GM04503 (cell line): ENCODE data around the gene PCDHGB4.
"Not testable (repeated sequence)": the region's sequence is repeated elsewhere in the genome, so short reads cannot be mapped to it uniquely, and the experiment has no call there.

Source experiments
- DNase-seq: peaks from one replicate; pipeline ENCODE4 v3.0.0-alpha.2; 2012; ENCODE audit warnings: low read depth

Gene PCDHGB4

GRCh38 chr5:141387557-141388311 lies at the start of gene PCDHGB4:
Gene PCDHGB4, plus strand, starts transcription at chr5:141387698. Its CDS starts 187 bp downstream, at chr5:141387885.
- peak; percentile 21 for DNase-seq

- DNase-seq = peak; percentile 37
These were observed 48.8 kb upstream of the PCDHGB4 start, which contains the start of gene PCDHGA2 for GRCh38 chr5:141338538-141339306. Gene PCDHGA2, plus strand, starts transcription at chr5:141338760.

- DNase-seq = not testable (repeated sequence)
These were observed 46.6 kb upstream of the PCDHGB4 start for GRCh38 chr5:141340781-141341354.

- no peak for DNase-seq
These were observed 44.7 kb upstream of the PCDHGB4 start for GRCh38 chr5:141342773-141343172.

- DNase-seq = no peak
These were observed 44.1 kb upstream of the PCDHGB4 start, which contains the start of gene PCDHGA3 for GRCh38 chr5:141343242-141343952. Gene PCDHGA3, plus strand, starts transcription at chr5:141343829. Its CDS starts 205 bp downstream, at chr5:141344034.

- DNase-seq = no peak
These were observed 43.5 kb upstream of the PCDHGB4 start for GRCh38 chr5:141343953-141344463.

GRCh38 chr5:141345327-141345726 lies 42.2 kb upstream of the PCDHGB4 start:
- DNase-seq = no peak

GRCh38 chr5:141346017-141346416 lies 41.5 kb upstream of the PCDHGB4 start:
- DNase-seq = not testable (repeated sequence)

- DNase-seq = no peak
These were observed 37.4 kb upstream of the PCDHGB4 start, which contains the start of gene PCDHGB1 for GRCh38 chr5:141349917-141350619. Gene PCDHGB1, plus strand, starts transcription at chr5:141350099. Its CDS starts 162 bp downstream, at chr5:141350261.

- DNase-seq = no peak
These were observed 35.9 kb upstream of the PCDHGB4 start for GRCh38 chr5:141351591-141351990.

- no peak for DNase-seq
These were observed 32.5 kb upstream of the PCDHGB4 start, which contains the start of gene PCDHGA4 for GRCh38 chr5:141354900-141355469. Gene PCDHGA4, plus strand, starts transcription at chr5:141355021. Its CDS starts 87 bp downstream, at chr5:141355108.

GRCh38 chr5:141355641-141356040 lies 31.9 kb upstream of the PCDHGB4 start:
- no peak for DNase-seq

- no peak for DNase-seq
These were observed 31.4 kb upstream of the PCDHGB4 start for GRCh38 chr5:141356133-141356532.

GRCh38 chr5:141356950-141357349 lies 30.5 kb upstream of the PCDHGB4 start:
- DNase-seq = no peak

GRCh38 chr5:141359790-141360426 lies 27.6 kb upstream of the PCDHGB4 start, which contains the start of gene PCDHGB2:
Gene PCDHGB2, plus strand, starts transcription at chr5:141359994. Its CDS starts 142 bp downstream, at chr5:141360136.
- DNase-seq = no peak

GRCh38 chr5:141360685-141361084 lies 26.8 kb upstream of the PCDHGB4 start:
- DNase-seq = no peak

GRCh38 chr5:141362719-141363118 lies 24.8 kb upstream of the PCDHGB4 start:
- DNase-seq = no peak

GRCh38 chr5:141363952-141364660 lies 23.4 kb upstream of the PCDHGB4 start, which contains the start of gene PCDHGA5:
Gene PCDHGA5, plus strand, starts transcription at chr5:141364162. Its CDS starts 169 bp downstream, at chr5:141364331.
- DNase-seq = no peak
